GM10266 (cell line): ENCODE results near the gene HLA-DRA.
"Not testable (repeated sequence)": the region's sequence is repeated elsewhere in the genome, so short reads cannot be mapped to it uniquely, and the experiment has no call there.

Experiments
- DNase-seq: peaks from one replicate; pipeline ENCODE4 v3.0.0; 2012; ENCODE audit errors: extremely low spot score
- CTCF ChIP-seq: IDR thresholded peaks from 2 replicates; pipeline ENCODE4 v1.5.1; 2012; ENCODE audit warnings: mild to moderate bottlenecking, low read depth; ENCODE audit not compliant: control insufficient read depth, insufficient read depth; ENCODE audit errors: missing control alignments

HLA-DRA gene

DNA sequence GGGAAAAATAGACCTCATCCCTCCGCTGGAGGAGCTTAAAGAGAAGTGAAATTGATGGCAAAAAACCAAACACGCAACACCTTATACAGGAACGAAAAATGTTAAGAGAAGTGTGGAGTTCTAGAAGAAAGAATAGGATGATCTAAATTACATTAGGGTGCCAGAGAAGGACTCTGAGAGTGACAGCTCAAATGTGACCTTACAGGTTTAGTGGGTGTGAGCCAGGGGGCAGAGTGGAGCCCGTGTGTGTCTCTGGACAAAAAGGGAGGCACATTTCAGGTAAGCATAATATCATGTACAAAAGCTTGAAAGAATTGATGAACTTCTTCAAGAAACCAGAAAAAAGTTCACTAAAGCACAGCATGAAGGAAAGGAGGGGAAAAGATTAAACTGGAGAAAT is 20.8 kb downstream of the HLA-DRA start:
- no peak for DNase-seq
- TF ChIP-seq CTCF = peak; percentile 31

GRCh38 chr6:32461493-32461892 is 21.8 kb downstream of the HLA-DRA start:
- no peak for TF ChIP-seq CTCF
- no peak for DNase-seq

- DNase-seq = peak; percentile 51
These were observed 22.9 kb downstream of the HLA-DRA start for GRCh38 chr6:32462609-32463008.

DNA sequence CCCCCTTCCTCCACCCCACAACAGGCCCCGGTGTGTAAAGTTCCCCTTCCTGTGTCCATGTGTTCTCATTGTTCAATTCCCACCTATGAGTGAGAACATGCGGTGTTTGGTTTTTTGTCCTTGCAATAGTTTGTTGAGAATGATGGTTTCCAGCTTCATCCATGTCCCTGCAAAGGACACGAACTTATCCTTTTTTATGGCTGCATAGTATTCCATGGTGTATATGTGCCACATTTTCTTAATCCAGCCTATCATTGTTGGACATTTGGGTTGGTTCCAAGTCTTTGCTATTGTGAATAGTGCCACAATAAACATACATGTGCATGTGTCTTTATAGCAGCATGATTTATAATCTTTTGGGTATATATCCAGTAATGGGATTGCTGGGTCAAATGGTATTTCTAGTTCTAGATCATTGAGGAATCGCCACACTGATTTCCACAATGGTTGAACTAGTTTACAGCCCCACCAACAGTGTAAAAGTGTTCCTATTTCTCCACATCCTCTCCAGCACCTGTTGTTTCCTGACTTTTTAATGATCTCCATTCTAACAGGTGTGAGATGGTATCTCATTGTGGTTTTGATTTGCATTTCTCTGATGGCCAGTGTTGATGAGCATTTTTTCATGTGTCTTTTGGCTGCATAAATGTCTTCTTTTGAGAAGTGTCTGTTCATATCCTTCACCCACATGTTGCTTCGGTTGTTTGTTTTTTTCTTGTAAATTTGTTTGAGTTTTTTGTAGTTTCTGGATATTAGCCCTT is 28.2 kb downstream of the HLA-DRA start:
- DNase-seq = not testable (repeated sequence)

More at GRCh38 chr6:32462609-32463008, 22.9 kb downstream of the HLA-DRA start:
- no peak for TF ChIP-seq CTCF

GRCh38 chr6:32472781-32473375 is 33.2 kb downstream of the HLA-DRA start:
- TF ChIP-seq CTCF = no peak
- DNase-seq = no peak

DNA sequence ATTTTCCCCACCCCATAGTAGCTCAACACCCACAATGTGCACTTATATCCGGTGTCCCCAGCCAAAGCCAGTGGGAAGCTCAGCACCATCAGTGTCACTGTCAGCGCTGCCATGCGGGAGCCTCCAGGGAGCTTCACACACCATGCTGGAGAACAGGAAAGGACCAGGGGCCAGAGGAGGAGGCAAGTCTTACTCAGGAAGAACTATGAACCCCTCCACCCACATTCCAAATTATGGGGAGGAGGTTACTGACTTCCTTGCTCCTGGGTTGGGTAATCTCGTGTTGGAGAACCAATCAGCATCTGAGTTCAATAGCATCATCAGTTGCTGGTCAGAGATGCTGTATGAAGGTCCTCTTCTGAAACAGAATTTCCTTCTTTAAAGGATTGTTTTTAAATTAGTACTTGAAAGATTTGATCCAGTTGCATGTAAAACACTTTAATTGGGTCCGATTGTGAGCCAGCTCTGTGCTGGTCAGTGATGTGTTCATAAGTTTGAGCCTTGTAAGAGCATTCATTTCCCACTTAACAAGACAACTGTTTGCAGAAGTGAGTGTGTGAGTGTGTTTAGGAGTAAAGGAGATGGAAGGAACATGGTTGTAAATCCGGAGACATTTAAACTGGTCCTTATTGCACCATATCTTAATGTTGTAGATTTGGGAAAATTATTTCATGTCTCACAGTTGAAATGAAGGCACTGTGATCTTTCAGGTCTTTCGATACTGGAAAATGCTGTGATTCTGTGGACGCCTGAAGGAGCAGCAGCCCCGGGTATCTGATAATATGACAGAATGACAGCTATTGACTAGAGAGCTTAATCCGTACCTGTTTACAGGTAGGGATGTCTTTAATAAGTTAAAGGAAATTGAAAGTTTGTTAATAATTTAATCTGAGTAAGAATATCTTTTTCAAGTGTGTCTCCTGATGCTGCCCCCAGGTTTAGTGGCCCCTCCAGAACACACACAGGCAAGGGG is 34.0 kb downstream of the HLA-DRA start:
- DNase-seq = peak; percentile 54

DNA sequence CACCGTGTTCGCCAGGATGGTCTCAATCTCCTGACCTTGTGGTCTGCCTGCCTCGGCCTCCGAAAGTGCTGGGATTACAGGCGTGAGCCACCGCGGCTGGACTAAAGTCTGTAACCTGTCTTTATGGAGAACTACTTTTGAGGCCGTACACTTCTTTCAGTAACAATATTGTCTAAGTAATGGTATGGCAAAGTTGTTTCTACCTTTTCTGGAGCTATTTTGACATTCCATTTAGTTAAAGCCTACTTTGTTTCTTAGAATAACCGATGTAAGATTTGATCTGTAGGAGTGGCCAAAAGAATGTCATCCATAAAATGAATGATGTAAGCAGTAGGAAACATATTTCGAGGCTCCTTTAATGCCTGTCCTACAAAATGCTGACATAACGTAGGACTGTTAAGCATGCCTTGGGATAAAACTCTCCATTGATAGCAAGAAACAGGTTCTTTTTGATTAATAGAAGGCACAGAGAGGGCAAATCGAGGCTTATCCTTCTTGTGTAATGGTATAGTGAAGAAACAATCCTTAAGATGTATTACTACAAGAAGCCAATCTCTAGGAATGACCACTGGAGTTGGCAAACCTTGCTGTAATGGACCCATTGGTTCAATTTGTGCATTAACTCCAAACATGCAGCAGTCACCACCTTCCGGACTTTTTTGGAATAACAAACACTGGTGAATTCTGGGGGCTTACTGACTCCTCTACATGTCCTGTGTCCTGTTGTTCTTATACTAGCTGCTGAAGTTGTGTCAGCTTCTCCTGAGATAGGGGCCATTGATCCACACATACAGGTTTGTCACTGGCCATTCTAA is 35.9 kb downstream of the HLA-DRA start:
- DNase-seq = no peak
- no peak for TF ChIP-seq CTCF
